ENCODE data around the gene FAAP100.

Gene FAAP100

GRCh38 chr17:81576621-81577277 lies 24.6 kb upstream of the FAAP100 start:
- DNase-seq (ENCODE audit: low read depth): peak; percentile 84

GRCh38 chr17:81575836-81576235 lies 23.7 kb upstream of the FAAP100 start:
- peak overlapping the region; percentile 33 for H3K4me3 ChIP-seq (ENCODE audit: low read depth, low read length)
- no peak for TF ChIP-seq CTCF (IDR thresholded peaks at IDR 0.05; ENCODE audit: control insufficient read depth, extremely low read depth, insufficient read depth)
- no peak for DNase-seq (ENCODE audit: low read depth)

More at GRCh38 chr17:81576621-81577277, 24.6 kb upstream of the FAAP100 start:
- H3K4me3 ChIP-seq (ENCODE audit: low read depth, low read length): peak overlapping the region; percentile 33
- TF ChIP-seq CTCF (IDR thresholded peaks at IDR 0.05; ENCODE audit: control insufficient read depth, extremely low read depth, insufficient read depth): no peak

GRCh38 chr17:81574643-81574956 lies 22.4 kb upstream of the FAAP100 start:
- TF ChIP-seq CTCF (IDR thresholded peaks at IDR 0.05; ENCODE audit: control insufficient read depth, extremely low read depth, insufficient read depth): no peak
- DNase-seq (ENCODE audit: low read depth): no peak
- no peak overlapping the region for H3K4me3 ChIP-seq (ENCODE audit: low read depth, low read length)

- no peak overlapping the region for H3K4me3 ChIP-seq (ENCODE audit: low read depth, low read length)
- no peak for TF ChIP-seq CTCF (IDR thresholded peaks at IDR 0.05; ENCODE audit: control insufficient read depth, extremely low read depth, insufficient read depth)
- DNase-seq (ENCODE audit: low read depth): no peak
Observed at GRCh38 chr17:81573794-81574642, 21.9 kb upstream of the FAAP100 start.

- no peak for DNase-seq (ENCODE audit: low read depth)
- H3K4me3 ChIP-seq (ENCODE audit: low read depth, low read length): no peak overlapping the region
- no peak for TF ChIP-seq CTCF (IDR thresholded peaks at IDR 0.05; ENCODE audit: control insufficient read depth, extremely low read depth, insufficient read depth)
Observed at GRCh38 chr17:81572563-81573168, 20.5 kb upstream of the FAAP100 start.

- DNase-seq (ENCODE audit: low read depth): no peak
- H3K4me3 ChIP-seq (ENCODE audit: low read depth, low read length): no peak overlapping the region
- no peak for TF ChIP-seq CTCF (IDR thresholded peaks at IDR 0.05; ENCODE audit: control insufficient read depth, extremely low read depth, insufficient read depth)
Observed at GRCh38 chr17:81570964-81571363, 18.8 kb upstream of the FAAP100 start.

All from LNCaP clone FGC (cell line).